Naive thymus-derived CD8-positive, alpha-beta T cell (primary cell): ENCODE results near the gene F10. TPM values are rescaled to one million over a fixed set of nuclear protein-coding genes. Genes with fewer than 3 reads are reported as not detected.
A peak's percentile ranks its signal among the peaks of the same experiment; 100 is the strongest.

Experiments used
- ATAC-seq, 2 donors: fragments of 150-1000 bp; cut with Tn5 transposase in 1 of 2; sonication (Bioruptor Pico), chemical (Tn5 transposase) in 1 of 2; 1 replicate in 1 of 2; 2 replicates in 1 of 2; pipeline ENCODE4 v1.10.0; 2021; ENCODE audit warnings: mild to moderate bottlenecking in 2 of 2, moderate library complexity in 2 of 2
- POLR2A ChIA-PET: fragments of 350-600 bp; sonication (Branson Sonifier 250); formaldehyde crosslinking; loops from one replicate; lab custom pipeline; 2021; ENCODE audit warnings: antibody characterized with exemption; lab: Charles Lee
- DNase-seq, 10 donors: peaks; one replicate each; pipeline versions ENCODE4 v3.0.0 to v3.0.0-alpha.2; 2020 to 2022
- H3K27ac Mint-ChIP-seq, 10 donors: one replicate each; pipeline ENCODE4 v1.8.0; 2020 to 2022; ENCODE audit warnings: mild to moderate bottlenecking in 10 of 10, mixed read lengths in 10 of 10, moderate library complexity in 4 of 10, inconsistent platforms in 1 of 10
- H3K27me3 Mint-ChIP-seq, 5 donors: one replicate each; pipeline ENCODE4 v1.8.0; 2021 to 2022; ENCODE audit warnings: mixed read lengths in 5 of 5
- H3K36me3 Mint-ChIP-seq, 3 donors: one replicate each; pipeline ENCODE4 v1.8.0; 2020 to 2022; ENCODE audit warnings: mixed read lengths in 3 of 3, mild to moderate bottlenecking in 2 of 3, inconsistent platforms in 1 of 3
- H3K4me1 Mint-ChIP-seq, 4 donors: one replicate each; pipeline ENCODE4 v1.8.0; 2021 to 2022; ENCODE audit warnings: mixed read lengths in 4 of 4
- H3K4me3 Mint-ChIP-seq, 10 donors: one replicate each; pipeline ENCODE4 v1.8.0; 2020 to 2022; ENCODE audit warnings: mild to moderate bottlenecking in 10 of 10, mixed read lengths in 10 of 10, moderate library complexity in 6 of 10, inconsistent platforms in 1 of 10
- H3K9me3 Mint-ChIP-seq, 9 donors: one replicate each; pipeline ENCODE4 v1.8.0; 2020 to 2022; ENCODE audit warnings: mixed read lengths in 9 of 9, mild to moderate bottlenecking in 3 of 9, inconsistent platforms in 1 of 9, moderate library complexity in 1 of 9
- polyA plus RNA-seq, 3 donors: library from polyadenylated mRNA; unstranded; fragments of 300-500 nt; fragmentation: Illumina TruSeq; gene quantifications; one replicate each; pipeline ENCODE4 v1.2.3, GENCODE V29; 2021
- total RNA-seq, 8 experiments: library from RNA in 2 of 8; stranded (reverse) in 2 of 8; gene quantifications; one replicate each; pipeline ENCODE4 v1.2.3 and lab custom pipeline; 2021 to 2026

Gene F10
- total and polyA plus RNA-seq, 5 experiments from 2014 or later = not detected

DNA sequence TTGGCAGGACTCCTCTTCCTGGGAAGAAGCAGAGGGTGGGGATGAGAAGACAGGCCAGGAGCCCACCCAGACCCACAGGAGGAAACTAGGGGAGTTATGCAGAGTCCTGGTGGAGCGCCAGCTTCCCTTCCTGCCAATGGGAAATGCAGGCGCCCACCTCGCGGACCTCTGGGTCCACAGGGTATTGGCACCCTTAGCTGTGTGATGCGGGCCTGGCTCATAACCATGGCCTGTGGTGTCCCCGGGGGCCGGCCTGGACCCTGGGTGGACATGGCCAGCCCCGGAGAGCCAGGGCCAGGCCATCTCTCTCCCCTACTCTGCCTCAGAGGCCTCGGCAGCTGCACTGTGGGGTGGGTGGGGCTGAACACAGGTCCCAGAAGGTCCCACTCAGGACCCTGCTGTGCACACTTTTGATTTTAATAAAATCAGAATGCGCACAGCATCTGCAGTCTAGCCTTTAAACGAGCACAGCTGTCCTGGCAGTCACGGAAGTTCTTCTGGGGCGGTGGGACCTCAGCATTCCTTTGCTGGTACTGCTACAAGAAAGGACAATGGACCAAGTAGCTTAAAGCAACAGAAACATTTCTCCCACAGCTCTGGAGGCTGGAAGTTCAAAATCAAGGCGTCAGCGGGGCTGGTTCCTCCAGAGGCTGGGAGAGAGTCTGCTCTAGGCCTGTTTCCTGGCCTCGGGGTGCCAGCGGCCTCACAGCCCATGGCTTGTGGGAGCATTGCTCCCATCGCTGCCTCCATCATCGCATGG is 1.8 kb downstream of the F10 start:
- Mint-ChIP-seq H3K27me3 (peaks cover 7 to 58% (median 36%) of the 10 kb centered on the region in 5 donors), H3K27ac (no peak overlapping the region), H3K4me1 (peaks cover 0 to 4% (median 3%) of the 10 kb centered on the region in 4 donors), H3K36me3 (no peaks in the 10 kb centered on the region), H3K9me3 (no peaks in the 10 kb centered on the region), H3K4me3 (no peak overlapping the region)
- POLR2A ChIA-PET = no interaction called here
- DNase-seq = no peak
- ATAC-seq = no peak

DNA sequence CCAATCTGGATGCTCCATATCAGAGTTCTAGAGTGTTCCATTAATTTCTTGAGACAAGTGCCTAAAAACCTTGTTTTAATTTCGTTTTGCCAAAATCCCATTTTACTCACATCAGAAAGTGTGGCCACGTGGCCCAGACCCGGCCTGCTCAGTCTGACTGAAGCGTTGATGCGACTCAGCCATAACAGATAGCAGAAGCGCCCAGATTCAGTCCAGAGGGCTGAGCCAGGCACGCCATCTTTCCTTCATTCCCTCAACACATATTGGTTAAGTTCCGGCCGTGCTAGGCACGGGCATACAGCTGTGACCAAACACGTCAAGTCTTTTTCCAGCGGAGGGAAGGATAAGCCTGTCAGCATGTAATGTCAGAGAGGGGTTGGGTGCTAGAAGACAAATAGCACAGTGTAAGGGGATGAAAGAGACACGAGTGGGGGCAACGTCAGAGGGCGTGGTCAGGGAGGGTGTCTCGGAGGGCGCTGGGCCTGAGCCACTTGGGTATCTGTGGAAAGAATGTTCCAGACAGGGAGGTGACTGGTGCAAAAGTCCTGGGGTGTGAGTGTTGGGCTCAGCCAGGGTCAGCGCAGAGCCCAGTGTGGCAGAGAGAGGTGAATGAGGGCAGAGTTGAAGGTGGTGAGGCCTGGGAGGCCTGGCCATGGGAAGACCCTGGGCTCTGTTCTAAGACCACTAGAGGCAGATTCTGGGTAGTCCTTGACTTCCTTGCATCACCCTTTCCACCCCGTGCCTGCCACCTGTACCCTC is 3.1 kb downstream of the F10 start:
- POLR2A ChIA-PET = no interaction called here
- H3K36me3 Mint-ChIP-seq = no peaks in the 10 kb centered on the region
- H3K27ac Mint-ChIP-seq = no peak overlapping the region
- ATAC-seq (no peak), DNase-seq (no peak)
- H3K4me1 Mint-ChIP-seq = peaks cover 2 to 4% (median 4%) of the 10 kb centered on the region in 4 donors
- peaks cover 7 to 51% (median 36%) of the 10 kb centered on the region in 5 donors for H3K27me3 Mint-ChIP-seq
- no peaks in the 10 kb centered on the region for H3K9me3 Mint-ChIP-seq
- no peak overlapping the region for H3K4me3 Mint-ChIP-seq

DNA sequence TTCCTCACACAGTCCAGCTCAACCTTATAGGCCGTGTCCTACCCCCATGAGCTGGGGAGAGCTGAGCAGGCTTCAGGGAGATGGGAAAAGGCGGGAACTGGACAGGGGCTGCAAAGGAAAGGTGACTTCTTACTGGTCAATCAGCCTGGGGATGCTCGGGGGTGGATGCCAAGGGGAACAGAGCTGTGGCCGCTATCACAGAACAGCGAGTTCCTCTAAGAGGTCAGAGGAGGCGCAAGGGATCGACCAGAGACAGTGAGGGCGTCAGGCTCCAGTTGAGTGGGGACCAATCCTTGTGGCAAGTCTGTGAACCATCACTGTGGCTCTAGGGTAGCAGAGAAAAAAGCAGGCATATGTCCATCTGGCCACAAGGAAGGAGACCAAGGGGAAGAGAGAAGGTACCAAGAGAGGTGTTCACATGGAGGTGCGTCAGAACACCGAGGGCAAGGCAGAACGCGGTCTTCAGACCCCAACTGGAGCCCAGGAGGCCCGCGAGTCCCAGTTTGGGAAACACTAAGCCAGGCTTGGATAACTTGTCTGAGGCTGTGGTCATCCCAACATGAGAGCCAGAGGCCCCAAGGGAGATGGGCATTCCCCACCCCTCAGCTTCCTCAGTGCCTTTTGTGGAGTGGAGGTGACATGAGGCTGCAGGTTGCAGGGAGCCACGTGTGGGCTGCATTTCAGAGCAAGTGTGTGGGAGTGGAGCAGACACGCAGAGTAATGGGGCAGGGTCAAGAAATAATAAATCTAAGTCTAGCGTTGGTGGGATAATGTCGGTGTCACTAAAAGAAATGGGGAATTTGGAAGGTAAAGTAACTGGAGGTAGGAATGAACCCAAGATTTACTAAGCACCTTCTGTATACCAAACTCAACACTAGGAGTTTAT is 3.9 kb downstream of the F10 start:
- Mint-ChIP-seq H3K27ac (peak overlapping the region in 1 of 10 donors; percentile 28), H3K36me3 (no peaks in the 10 kb centered on the region), H3K9me3 (no peaks in the 10 kb centered on the region), H3K27me3 (peaks cover 7 to 51% (median 36%) of the 10 kb centered on the region in 5 donors), H3K4me3 (no peak overlapping the region), H3K4me1 (peaks cover 2 to 4% (median 4%) of the 10 kb centered on the region in 4 donors)
- no peak for DNase-seq
- POLR2A ChIA-PET = no interaction called here
- no peak for ATAC-seq

DNA sequence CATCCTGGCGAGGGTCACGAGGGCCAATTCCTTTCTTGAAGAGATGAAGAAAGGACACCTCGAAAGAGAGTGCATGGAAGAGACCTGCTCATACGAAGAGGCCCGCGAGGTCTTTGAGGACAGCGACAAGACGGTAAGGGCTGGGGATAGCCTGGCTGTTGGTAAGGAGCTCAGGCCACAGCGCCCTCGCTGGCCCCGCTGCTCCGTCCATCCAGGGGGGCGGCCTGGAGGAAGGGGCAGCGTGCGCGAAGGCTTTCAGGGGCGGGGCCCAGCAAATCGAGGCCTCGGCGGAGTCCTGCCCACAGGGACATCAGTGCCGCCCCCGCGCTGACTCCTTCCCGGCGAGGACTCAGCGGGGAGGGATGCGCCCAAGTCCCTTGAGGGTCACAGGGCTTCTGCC is 6.9 kb downstream of the F10 start:
- Mint-ChIP-seq H3K4me1 (peaks cover 2 to 4% (median 4%) of the 10 kb centered on the region in 4 donors), H3K4me3 (peak overlapping the region in 8 of 10 donors; percentile 23 to 84 (median 51)), H3K36me3 (no peaks in the 10 kb centered on the region), H3K27me3 (peaks cover 7 to 40% (median 31%) of the 10 kb centered on the region in 5 donors), H3K27ac (no peak overlapping the region), H3K9me3 (no peaks in the 10 kb centered on the region)
- DNase-seq (no peak), ATAC-seq (peak in 1 of 2 donors; percentile 28)
- POLR2A ChIA-PET = no interaction called here

DNA sequence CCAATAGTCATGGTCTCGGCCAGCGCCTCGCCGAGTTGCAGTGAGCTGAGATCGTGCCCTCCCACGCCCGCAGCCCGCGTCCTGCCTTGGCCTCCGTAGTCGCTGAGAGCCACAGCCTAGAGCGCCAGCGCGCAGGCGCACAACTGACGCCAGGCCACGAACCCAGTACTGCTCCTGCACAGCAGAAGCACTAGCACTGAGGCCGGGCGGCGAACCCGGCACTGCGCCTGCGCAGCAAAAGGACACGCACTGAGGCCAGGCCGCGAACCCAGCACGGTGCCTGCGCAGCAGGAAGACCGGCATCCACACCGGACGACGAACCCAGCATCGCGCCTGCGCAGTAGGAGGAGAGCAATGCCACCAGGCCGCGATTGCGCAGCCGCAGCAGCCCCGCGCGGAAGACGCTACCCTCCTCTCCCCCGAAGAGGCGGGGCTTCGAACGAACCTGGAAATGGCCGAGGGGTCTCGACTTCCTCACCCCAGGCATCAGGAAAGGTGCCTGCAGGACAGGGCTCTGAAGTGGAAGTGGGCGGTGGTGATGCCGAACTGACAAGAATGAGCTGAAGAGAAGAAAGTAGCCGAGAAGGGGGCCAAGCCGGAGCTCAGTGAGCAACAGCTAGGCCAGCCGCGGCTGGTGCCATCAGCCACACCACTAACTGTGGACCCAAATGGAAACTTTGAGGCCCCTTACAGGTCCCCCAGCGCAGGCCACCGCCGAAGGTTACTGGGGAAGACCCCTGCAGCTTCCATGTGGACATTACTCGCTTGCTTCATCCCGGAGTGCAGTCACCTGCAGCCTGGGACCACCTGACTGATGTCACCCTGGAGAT is 7.5 kb downstream of the F10 start:
- POLR2A ChIA-PET = no interaction called here
- Mint-ChIP-seq H3K27ac (peak overlapping the region in 2 of 10 donors; percentile 22 to 33), H3K36me3 (no peaks in the 10 kb centered on the region), H3K9me3 (no peaks in the 10 kb centered on the region), H3K27me3 (peaks cover 7 to 40% (median 31%) of the 10 kb centered on the region in 5 donors), H3K4me3 (peak overlapping the region in 8 of 10 donors; percentile 28 to 84 (median 62)), H3K4me1 (peaks cover 2 to 4% (median 4%) of the 10 kb centered on the region in 4 donors)
- DNase-seq (peak in 4 of 10 donors; percentile 26 to 69 (median 32)), ATAC-seq (peak; percentile 36 to 78)

DNA sequence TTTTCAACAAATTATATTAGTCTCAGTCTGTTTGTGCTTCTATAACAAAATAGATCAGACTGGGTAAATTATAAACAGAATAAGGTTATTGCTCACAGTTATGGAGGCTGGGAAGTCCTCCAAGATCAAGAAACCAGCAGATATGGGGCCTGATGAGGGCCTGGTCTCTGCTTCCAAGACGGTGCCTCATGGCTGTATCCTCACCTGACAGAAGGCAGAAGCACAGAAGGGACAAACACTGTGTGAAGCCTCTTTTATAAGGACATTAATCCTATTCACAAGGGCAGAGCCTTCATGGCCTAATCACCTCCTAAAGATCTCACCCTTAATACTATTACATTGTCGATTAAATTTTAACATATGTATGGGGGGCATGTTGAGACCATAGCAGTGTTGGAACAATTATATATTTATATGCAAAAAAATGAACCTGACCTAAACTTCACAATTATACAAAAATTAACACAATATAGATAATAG is 12.7 kb downstream of the F10 start:
- no peak overlapping the region for H3K27ac Mint-ChIP-seq
- H3K4me1 Mint-ChIP-seq = no peaks in the 10 kb centered on the region
- ATAC-seq (no peak), DNase-seq (no peak)
- H3K4me3 Mint-ChIP-seq = no peak overlapping the region
- H3K9me3 Mint-ChIP-seq = no peaks in the 10 kb centered on the region
- POLR2A ChIA-PET = interaction anchor here (0.7 kb wide), 1 partner anchor 63 kb away, joined by 3 read pairs; no protein-coding TSS in a partner anchor
- H3K36me3 Mint-ChIP-seq = no peaks in the 10 kb centered on the region
- H3K27me3 Mint-ChIP-seq = peaks cover 0 to 15% (median 3%) of the 10 kb centered on the region in 5 donors

DNA sequence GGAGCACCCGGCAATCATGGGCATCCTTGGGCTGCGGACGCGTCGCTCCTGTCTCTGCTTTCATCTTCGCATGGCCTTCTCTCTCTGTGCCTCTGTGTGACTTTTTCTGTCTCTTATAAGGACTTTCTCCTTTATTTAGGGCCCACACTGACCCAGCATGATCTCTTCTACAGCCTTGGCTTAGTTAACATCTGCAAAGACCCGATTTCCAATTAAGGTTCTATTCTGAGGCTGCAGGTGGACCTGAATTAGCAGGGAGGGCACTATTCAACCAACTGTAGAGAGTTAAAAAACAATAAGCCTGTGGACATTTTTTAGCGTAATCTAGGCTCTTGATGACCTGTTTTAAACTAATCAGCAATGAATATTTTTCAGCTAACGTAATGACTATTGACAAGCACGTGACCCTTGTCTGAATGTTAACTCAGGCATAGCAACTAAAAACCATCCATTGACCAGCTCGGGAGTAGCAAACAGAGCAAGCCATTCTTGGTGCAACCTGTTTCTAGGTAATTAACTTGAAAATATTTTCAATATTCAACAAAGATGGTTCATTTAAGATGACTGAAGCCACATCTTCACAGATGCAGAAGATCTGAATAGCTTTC is 15.2 kb downstream of the F10 start:
- no peaks in the 10 kb centered on the region for H3K36me3 Mint-ChIP-seq
- POLR2A ChIA-PET = interaction anchor here (0.6 kb wide), 1 partner anchor 156 kb away, joined by 3 read pairs; no protein-coding TSS in a partner anchor
- no peaks in the 10 kb centered on the region for H3K9me3 Mint-ChIP-seq
- H3K27ac Mint-ChIP-seq = no peak overlapping the region
- no peak overlapping the region for H3K4me3 Mint-ChIP-seq
- H3K27me3 Mint-ChIP-seq = peaks cover 0 to 5% (median 3%) of the 10 kb centered on the region in 5 donors
- DNase-seq (no peak), ATAC-seq (no peak)
- H3K4me1 Mint-ChIP-seq = no peaks in the 10 kb centered on the region

DNA sequence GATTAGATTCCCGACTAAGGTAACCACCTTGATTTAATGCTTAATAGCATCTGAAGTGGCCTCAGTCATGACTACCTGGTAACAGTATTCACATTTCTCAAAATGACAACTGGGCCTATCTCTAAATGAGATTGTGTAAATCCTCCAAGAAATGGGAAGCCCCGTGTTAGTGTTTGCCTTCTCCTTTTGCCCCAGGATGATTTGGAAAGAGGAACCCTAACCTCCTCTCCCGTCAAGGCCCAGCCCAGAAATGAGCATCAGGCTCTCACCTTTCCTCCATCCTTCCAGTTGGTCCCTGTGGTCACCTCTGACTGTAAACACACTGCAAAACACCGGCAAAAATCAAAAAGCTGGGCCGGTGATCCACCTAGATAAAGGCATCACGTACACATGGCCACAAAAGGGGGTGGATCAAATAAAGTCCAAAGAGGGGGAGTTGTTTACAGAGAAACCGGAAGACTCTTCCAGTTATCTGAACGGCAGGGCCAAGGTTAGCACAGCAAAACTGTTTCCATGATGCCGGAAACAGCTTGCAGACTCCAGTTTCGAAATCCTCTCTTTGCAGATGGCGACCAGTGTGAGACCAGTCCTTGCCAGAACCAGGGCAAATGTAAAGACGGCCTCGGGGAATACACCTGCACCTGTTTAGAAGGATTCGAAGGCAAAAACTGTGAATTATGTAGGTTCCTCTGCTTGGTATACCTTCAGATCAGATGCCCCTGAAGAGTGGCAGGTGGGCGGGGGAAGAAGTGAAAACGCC is 16.4 kb downstream of the F10 start:
- ATAC-seq = no peak
- peaks cover 0 to 5% (median 3%) of the 10 kb centered on the region in 5 donors for H3K27me3 Mint-ChIP-seq

DNA sequence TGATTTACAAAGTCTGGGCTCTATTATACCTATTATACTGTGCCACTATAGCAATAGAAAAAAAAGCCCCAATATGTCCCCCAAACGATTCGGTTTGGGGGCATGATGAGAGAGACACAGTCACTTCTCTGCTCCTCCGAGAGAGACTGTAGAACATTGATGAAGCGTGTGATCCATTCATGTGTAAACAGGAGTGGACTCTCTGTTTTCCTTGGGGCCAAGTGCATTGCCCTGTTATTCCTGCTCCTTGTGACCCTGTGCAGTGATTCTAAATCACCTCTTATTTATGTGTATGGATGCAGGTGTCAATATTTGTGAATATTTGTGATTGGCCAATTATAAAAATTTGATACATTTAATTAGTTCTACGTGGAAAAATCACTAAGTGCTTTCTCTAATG is 17.0 kb downstream of the F10 start:
- POLR2A ChIA-PET = no interaction called here
- Mint-ChIP-seq H3K4me3 (no peak overlapping the region), H3K4me1 (no peaks in the 10 kb centered on the region), H3K36me3 (no peaks in the 10 kb centered on the region), H3K27ac (no peak overlapping the region), H3K27me3 (peaks cover 0 to 5% (median 3%) of the 10 kb centered on the region in 5 donors), H3K9me3 (no peaks in the 10 kb centered on the region)
- no peak for ATAC-seq
- no peak for DNase-seq

More for the DNA sequence above, 16.4 kb downstream of the F10 start:
- Mint-ChIP-seq H3K4me3 (no peak overlapping the region), H3K4me1 (no peaks in the 10 kb centered on the region), H3K27ac (peak overlapping the region in 1 of 10 donors; percentile 48), H3K36me3 (no peaks in the 10 kb centered on the region), H3K9me3 (no peaks in the 10 kb centered on the region)
- POLR2A ChIA-PET = no interaction called here
- DNase-seq = no peak

DNA sequence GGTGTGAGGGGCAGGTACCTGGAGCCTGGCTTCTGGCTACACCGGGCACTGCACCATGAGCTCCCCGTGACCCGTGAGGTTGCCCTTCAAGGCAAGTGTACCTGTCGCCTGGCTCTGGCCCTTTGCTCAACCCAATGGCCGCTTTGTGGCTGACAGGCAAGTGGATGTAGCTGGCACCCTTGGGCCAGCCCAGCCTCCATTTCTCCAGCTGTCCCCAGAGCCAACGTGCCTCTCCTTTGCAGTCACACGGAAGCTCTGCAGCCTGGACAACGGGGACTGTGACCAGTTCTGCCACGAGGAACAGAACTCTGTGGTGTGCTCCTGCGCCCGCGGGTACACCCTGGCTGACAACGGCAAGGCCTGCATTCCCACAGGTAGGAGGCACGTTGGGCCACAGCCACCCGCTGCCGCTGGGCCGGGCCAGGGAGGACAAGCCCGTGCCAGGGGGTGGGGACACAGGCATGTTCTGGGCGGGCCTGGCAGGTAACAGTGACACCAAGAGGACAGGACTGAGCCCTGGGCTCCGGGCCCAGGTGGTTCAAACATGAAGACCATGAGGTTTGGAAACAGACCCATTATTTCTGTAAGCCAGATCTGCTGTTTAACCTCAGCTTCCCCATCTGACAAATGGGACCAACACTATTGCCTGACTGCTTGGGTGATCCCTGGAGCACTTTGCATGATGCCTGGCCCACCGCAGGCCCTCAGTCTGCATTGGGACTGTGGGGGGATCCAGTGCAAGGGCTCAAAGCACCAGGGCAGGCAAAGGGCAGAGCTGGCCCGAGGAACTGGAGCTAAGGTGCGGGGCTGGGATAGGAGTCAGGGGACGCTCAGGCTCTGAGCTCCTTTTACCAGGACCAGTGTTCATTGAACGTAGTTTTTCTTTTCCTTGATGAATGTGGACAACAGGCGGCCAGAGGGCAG is 18.3 kb downstream of the F10 start:
- DNase-seq (no peak), ATAC-seq (no peak)
- Mint-ChIP-seq H3K4me3 (no peak overlapping the region), H3K27ac (no peak overlapping the region), H3K27me3 (peaks cover 0 to 2% (median 2%) of the 10 kb centered on the region in 5 donors), H3K36me3 (no peaks in the 10 kb centered on the region), H3K9me3 (no peaks in the 10 kb centered on the region), H3K4me1 (no peaks in the 10 kb centered on the region)
- POLR2A ChIA-PET = no interaction called here
